Activated CD4-positive, alpha-beta T cell treated with anti-CD3 and anti-CD28 coated beads, Interleukin-2, amount 50 U/mL, for 1 hour (primary cell): ENCODE results near the gene DCBLD1.

ENCODE experiments used
- DNase-seq: peaks from one replicate; pipeline ENCODE4 v3.0.0-alpha.2; 2020

DCBLD1 gene

GRCh38 chr6:117561128-117561527, 78.7 kb downstream of the DCBLD1 start:
- DNase-seq = no peak

GRCh38 chr6:117564681-117565080, 82.2 kb downstream of the DCBLD1 start:
- no peak for DNase-seq

GRCh38 chr6:117568247-117568646, 85.8 kb downstream of the DCBLD1 start:
- no peak for DNase-seq

- no peak for DNase-seq
These were observed 86.4 kb downstream of the DCBLD1 start for GRCh38 chr6:117568831-117569410.

- no peak for DNase-seq
These were observed 90.7 kb downstream of the DCBLD1 start for GRCh38 chr6:117573006-117573680.

- no peak for DNase-seq
These were observed 91.7 kb downstream of the DCBLD1 start for GRCh38 chr6:117574198-117574597.

- no peak for DNase-seq
These were observed 103.2 kb downstream of the DCBLD1 start for GRCh38 chr6:117585647-117586046.

GRCh38 chr6:117590447-117590846, 108.0 kb downstream of the DCBLD1 start:
- no peak for DNase-seq

GRCh38 chr6:117591405-117591804, 108.9 kb downstream of the DCBLD1 start:
- DNase-seq = no peak

- no peak for DNase-seq
These were observed 110.7 kb downstream of the DCBLD1 start for GRCh38 chr6:117592983-117593759.

GRCh38 chr6:117595099-117595923, 112.8 kb downstream of the DCBLD1 start:
- DNase-seq = no peak

- DNase-seq = no peak
These were observed 115.3 kb downstream of the DCBLD1 start for GRCh38 chr6:117597755-117598154.
